Neural progenitor cell (in vitro differentiated cells): ENCODE data around the gene FUT7. TPM values are rescaled to one million over a fixed set of nuclear protein-coding genes. Genes with fewer than 3 reads are reported as not detected.

Experiments
- DNase-seq: peaks from one replicate; pipeline ENCODE4 v3.0.0-alpha.2; 2016; ENCODE audit warnings: low spot score
- H2AFZ ChIP-seq: fragments of 200-600 bp; sonication (generic); replicated peaks from 2 replicates; pipeline ENCODE4 v1.6.1; 2016; ENCODE audit warnings: antibody characterized with exemption
- H3F3A ChIP-seq: fragments of 200-600 bp; sonication (generic); 2 replicates; pipeline ENCODE4 v1.6.1; 2016; ENCODE audit warnings: antibody characterized with exemption, low read depth
- H3K27ac ChIP-seq: fragments of 200-600 bp; sonication (generic); 2 replicates; pipeline ENCODE4 v1.5.1; 2016; ENCODE audit warnings: mild to moderate bottlenecking
- H3K27me3 ChIP-seq: fragments of 200-600 bp; sonication (generic); 2 replicates; pipeline ENCODE4 v1.6.1; 2016; ENCODE audit warnings: mild to moderate bottlenecking, moderate library complexity
- H3K36me3 ChIP-seq: fragments of 200-600 bp; sonication (generic); 2 replicates; pipeline ENCODE4 v1.5.1; 2016
- H3K4me1 ChIP-seq: fragments of 200-600 bp; sonication (generic); 2 replicates; pipeline ENCODE4 v1.6.1; 2016; ENCODE audit warnings: mixed run types
- H3K4me2 ChIP-seq: fragments of 200-600 bp; sonication (generic); 2 replicates; pipeline ENCODE4 v1.6.1; 2016
- H3K4me3 ChIP-seq: fragments of 200-600 bp; sonication (generic); 2 replicates; pipeline ENCODE4 v1.5.1; 2016
- H3K79me2 ChIP-seq: fragments of 200-600 bp; sonication (generic); 2 replicates; pipeline ENCODE4 v1.6.1; 2016; ENCODE audit warnings: low read depth
- H3K9ac ChIP-seq: fragments of 200-600 bp; sonication (generic); 2 replicates; pipeline ENCODE4 v1.6.1; 2016
- H3K9me3 ChIP-seq: fragments of 200-600 bp; sonication (generic); 2 replicates; pipeline ENCODE4 v1.5.1; 2016; ENCODE audit warnings: low read depth
- H4K20me1 ChIP-seq: fragments of 200-600 bp; sonication (generic); 2 replicates; pipeline ENCODE4 v1.6.1; 2016; ENCODE audit warnings: low read depth
- H3K27ac Mint-ChIP-seq: 3 replicates; pipeline ENCODE4 v1.8.0; 2021; ENCODE audit warnings: mixed read lengths
- H3K27me3 Mint-ChIP-seq: 2 replicates; pipeline ENCODE4 v1.8.0; 2022; ENCODE audit warnings: low read depth, mild to moderate bottlenecking, inconsistent platforms, moderate library complexity, mixed read lengths; ENCODE audit not compliant: insufficient read depth
- H3K36me3 Mint-ChIP-seq: 3 replicates; pipeline ENCODE4 v1.8.0; 2021; ENCODE audit warnings: mixed read lengths
- H3K4me1 Mint-ChIP-seq: 3 replicates; pipeline ENCODE4 v1.8.0; 2021; ENCODE audit warnings: mixed read lengths
- H3K4me3 Mint-ChIP-seq: 3 replicates; pipeline ENCODE4 v1.8.0; 2021; ENCODE audit warnings: mild to moderate bottlenecking, moderate library complexity, mixed read lengths
- H3K9me3 Mint-ChIP-seq: 3 replicates; pipeline ENCODE4 v1.8.0; 2020; ENCODE audit warnings: mixed read lengths
- EZH2 ChIP-seq: fragments of 200-600 bp; sonication (generic); IDR thresholded peaks from 2 replicates; pipeline ENCODE4 v1.6.1; 2017; ENCODE audit warnings: antibody characterized with exemption, mild to moderate bottlenecking, moderate library complexity
- EZH2phosphoT487 ChIP-seq: fragments of 200-600 bp; sonication (generic); IDR thresholded peaks from 2 replicates; pipeline ENCODE4 v1.6.1; 2017; ENCODE audit warnings: antibody characterized with exemption
- total RNA-seq: library from RNA; depleted of rRNA; stranded (reverse); fragments of >200 nt; gene quantifications from 2 replicates; pipeline ENCODE4 v1.2.3, GENCODE V29; 2015; ENCODE audit warnings: low replicate concordance
- TF ChIP-seq, protein P1 (sequence below): fragments of 200-600 bp; sonication (generic); IDR thresholded peaks from 2 replicates; pipeline ENCODE4 v1.5.1; 2017; ENCODE audit warnings: antibody characterized with exemption, mild to moderate bottlenecking

The FUT7 gene
- total RNA-seq, 1 donor from 2014 or later: not detected

DNA sequence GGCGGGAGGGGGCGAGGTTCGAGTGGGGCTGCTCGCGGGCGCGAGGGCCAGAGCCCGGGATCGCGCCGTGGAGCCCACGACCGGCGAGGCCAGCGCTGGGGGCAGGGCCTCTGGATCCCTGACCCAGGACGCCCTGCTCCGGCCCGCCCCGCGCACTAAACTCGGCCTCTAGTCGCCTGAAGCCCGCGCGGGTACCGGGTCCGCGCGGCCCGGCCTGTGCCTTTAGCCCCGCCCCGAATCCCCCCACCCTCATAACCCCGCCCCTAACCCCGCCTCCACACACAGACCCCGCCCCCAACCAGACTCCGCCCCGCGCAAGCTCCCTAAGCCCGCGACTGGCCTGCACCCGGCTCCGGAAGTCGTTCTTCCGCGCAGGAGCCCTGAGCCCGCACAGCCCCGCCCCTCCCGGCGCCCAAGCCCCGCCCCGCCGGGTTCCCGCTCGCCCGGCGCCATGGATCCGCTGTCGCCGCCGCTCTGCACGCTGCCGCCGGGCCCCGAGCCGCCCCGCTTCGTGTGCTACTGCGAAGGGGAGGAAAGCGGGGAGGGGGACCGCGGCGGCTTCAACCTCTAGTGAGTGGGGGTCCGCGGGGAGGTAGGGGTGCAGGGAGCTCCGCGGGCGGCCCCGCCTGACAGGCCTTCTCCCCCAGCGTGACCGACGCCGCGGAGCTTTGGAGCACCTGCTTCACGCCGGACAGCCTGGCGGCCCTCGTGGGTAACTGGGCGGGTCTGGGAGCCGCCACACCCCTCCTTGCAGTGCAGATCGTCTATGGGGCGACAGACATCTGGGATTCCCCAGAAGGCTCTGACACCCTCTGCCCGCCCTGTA is 39.7 kb downstream of the FUT7 start, which contains the start of gene PAXX:
TSS of gene PAXX (plus strand) at position 430 of the 826 bp plus-strand sequence. CDS start at position 452, 22 bp downstream.
- Histone ChIP-seq H3K9me3 (no peaks in the 10 kb centered on the region), H4K20me1 (peaks cover 8% of the 10 kb centered on the region), H2AFZ (peak within 1 kb of the TSS; percentile 71), H3K27ac (no peak within 1 kb of the TSS), H3K79me2 (peaks cover 10% of the 10 kb centered on the region), H3K4me3 (peak within 1 kb of the TSS; percentile 70), H3K9ac (peak within 1 kb of the TSS; percentile 36), H3F3A (peaks cover 20% of the 10 kb centered on the region), H3K4me2 (peak within 1 kb of the TSS; percentile 93), H3K4me1 (peaks cover 12% of the 10 kb centered on the region), H3K27me3 (peaks cover 19% of the 10 kb centered on the region), H3K36me3 (no peaks in the 10 kb centered on the region)
- TF ChIP-seq EZH2 (no peak), EZH2phosphoT487 (no peak)
- TF ChIP-seq, protein P1, sequence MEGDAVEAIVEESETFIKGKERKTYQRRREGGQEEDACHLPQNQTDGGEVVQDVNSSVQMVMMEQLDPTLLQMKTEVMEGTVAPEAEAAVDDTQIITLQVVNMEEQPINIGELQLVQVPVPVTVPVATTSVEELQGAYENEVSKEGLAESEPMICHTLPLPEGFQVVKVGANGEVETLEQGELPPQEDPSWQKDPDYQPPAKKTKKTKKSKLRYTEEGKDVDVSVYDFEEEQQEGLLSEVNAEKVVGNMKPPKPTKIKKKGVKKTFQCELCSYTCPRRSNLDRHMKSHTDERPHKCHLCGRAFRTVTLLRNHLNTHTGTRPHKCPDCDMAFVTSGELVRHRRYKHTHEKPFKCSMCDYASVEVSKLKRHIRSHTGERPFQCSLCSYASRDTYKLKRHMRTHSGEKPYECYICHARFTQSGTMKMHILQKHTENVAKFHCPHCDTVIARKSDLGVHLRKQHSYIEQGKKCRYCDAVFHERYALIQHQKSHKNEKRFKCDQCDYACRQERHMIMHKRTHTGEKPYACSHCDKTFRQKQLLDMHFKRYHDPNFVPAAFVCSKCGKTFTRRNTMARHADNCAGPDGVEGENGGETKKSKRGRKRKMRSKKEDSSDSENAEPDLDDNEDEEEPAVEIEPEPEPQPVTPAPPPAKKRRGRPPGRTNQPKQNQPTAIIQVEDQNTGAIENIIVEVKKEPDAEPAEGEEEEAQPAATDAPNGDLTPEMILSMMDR: no peak
- no peaks in the 10 kb centered on the region for H3K36me3 Mint-ChIP-seq
- H3K27me3 Mint-ChIP-seq: peaks cover 10% of the 10 kb centered on the region
- H3K4me1 Mint-ChIP-seq: peaks cover 7% of the 10 kb centered on the region
- peak; percentile 96 for DNase-seq
- peak within 1 kb of the TSS; percentile 89 for H3K4me3 Mint-ChIP-seq
- H3K27ac Mint-ChIP-seq: no peak within 1 kb of the TSS
- peaks cover 3% of the 10 kb centered on the region for H3K9me3 Mint-ChIP-seq

DNA sequence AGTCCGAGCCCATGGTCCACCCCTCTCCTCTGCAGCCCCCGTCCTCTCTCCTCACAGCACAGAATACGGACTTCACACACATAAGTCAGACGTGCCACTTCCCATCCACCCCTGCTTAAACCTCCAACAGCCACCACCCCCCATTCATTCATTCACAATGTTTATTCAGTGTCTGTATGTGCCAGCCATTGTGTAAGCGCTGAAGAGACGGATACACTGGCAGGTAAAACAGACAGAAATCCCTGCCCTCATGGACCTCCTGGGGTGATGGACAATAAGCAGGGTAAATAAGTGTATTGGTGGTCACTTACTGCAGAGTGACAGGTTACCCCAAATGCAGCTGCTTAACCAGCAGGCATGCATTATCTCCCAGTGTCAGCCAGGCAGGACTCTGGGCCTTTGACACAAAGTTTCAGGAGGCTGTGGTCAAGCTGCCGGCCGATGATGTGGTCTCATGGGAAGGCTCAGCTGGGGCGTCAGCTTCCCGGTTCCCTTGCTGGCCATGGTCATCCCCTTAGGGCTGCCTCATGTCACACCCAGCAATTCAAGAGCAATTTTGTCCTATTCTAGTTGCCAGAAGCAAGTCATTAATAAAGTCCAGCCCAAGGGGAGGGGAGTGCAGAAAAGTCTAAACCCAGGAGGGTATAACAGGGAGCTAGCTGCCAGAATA is 41.5 kb downstream of the FUT7 start:
- Histone ChIP-seq H2AFZ (no peak overlapping the region), H3K27me3 (peaks cover 23% of the 10 kb centered on the region)
- H3K36me3 Mint-ChIP-seq: no peaks in the 10 kb centered on the region

DNA sequence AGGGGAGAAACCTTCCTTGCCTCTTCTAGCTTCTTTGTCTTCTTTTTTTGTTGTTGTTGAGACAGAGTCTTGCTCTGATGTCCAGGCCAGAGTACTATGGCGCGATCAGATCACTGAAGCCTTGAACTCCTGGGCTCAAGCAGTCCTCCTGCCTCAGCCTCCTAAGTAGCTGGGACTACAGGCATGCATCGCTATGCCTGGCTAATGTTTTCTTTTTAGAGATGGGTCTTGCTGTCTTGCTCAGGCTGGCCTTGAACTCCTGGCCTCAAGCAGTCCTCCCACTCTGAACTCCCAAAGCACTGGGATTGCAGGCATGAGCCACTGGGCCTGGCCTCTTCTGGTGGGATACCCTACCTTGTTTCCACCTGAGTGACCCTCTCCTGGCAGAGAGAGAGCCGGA is 43.0 kb downstream of the FUT7 start:
- H3K27ac Mint-ChIP-seq: no peak overlapping the region
- H3K4me3 ChIP-seq: no peak overlapping the region
- peaks cover 11% of the 10 kb centered on the region for H3K27me3 Mint-ChIP-seq
- no peaks in the 10 kb centered on the region for H3K9me3 ChIP-seq
- peaks cover 38% of the 10 kb centered on the region for H3K27me3 ChIP-seq
- H3K9me3 Mint-ChIP-seq: peaks cover 3% of the 10 kb centered on the region
- H3K4me3 Mint-ChIP-seq: no peak overlapping the region
- H3F3A ChIP-seq: peaks cover 20% of the 10 kb centered on the region
- H3K4me1 ChIP-seq: peaks cover 13% of the 10 kb centered on the region
- H4K20me1 ChIP-seq: peaks cover 8% of the 10 kb centered on the region
- H3K9ac ChIP-seq: no peak overlapping the region
- H3K4me1 Mint-ChIP-seq: peaks cover 13% of the 10 kb centered on the region
- no peak overlapping the region for H3K4me2 ChIP-seq
- DNase-seq: no peak
- no peak overlapping the region for H3K27ac ChIP-seq
- H3K36me3 ChIP-seq: no peaks in the 10 kb centered on the region
- H3K79me2 ChIP-seq: peaks cover 10% of the 10 kb centered on the region
- H3K36me3 Mint-ChIP-seq: no peaks in the 10 kb centered on the region
- no peak for TF ChIP-seq EZH2phosphoT487
- no peak for TF ChIP-seq EZH2
- TF ChIP-seq, protein P1: no peak
- no peak overlapping the region for H2AFZ ChIP-seq

More for the DNA sequence above, 41.5 kb downstream of the FUT7 start:
- Histone ChIP-seq H3K4me2 (no peak overlapping the region), H3K4me3 (no peak overlapping the region), H3K27ac (no peak overlapping the region), H3K9me3 (no peaks in the 10 kb centered on the region), H3K36me3 (no peaks in the 10 kb centered on the region), H3K9ac (no peak overlapping the region), H3K4me1 (peaks cover 8% of the 10 kb centered on the region), H4K20me1 (peaks cover 8% of the 10 kb centered on the region), H3F3A (peaks cover 20% of the 10 kb centered on the region), H3K79me2 (peaks cover 10% of the 10 kb centered on the region)
- H3K4me1 Mint-ChIP-seq: peaks cover 11% of the 10 kb centered on the region
- DNase-seq: no peak
- no peak overlapping the region for H3K27ac Mint-ChIP-seq
- peaks cover 11% of the 10 kb centered on the region for H3K27me3 Mint-ChIP-seq
- H3K4me3 Mint-ChIP-seq: peak overlapping the region; percentile 80
- peaks cover 3% of the 10 kb centered on the region for H3K9me3 Mint-ChIP-seq
- TF ChIP-seq EZH2 (no peak), EZH2phosphoT487 (no peak)
- TF ChIP-seq, protein P1: no peak
